ENCODE results near the gene CEP290.

Gene CEP290

DNA sequence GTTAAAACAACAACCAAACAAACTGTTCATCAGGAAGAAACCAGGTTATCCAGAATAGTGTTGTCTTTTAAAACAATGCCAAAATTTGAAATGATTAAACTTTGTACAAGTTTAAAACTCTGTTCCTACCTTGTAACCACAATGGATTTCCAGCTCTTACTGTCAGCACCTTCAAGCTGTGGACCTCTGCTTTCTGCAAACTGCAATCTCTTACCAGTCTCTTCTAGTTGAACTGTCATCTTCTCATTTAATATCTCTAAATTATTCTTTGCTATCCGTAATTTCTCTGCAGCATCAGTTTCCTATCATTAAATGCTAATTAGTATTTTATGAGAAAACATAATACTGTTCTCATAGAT, 83.2 kb downstream of the CEP290 start:
- TF ChIP-seq, protein P1, sequence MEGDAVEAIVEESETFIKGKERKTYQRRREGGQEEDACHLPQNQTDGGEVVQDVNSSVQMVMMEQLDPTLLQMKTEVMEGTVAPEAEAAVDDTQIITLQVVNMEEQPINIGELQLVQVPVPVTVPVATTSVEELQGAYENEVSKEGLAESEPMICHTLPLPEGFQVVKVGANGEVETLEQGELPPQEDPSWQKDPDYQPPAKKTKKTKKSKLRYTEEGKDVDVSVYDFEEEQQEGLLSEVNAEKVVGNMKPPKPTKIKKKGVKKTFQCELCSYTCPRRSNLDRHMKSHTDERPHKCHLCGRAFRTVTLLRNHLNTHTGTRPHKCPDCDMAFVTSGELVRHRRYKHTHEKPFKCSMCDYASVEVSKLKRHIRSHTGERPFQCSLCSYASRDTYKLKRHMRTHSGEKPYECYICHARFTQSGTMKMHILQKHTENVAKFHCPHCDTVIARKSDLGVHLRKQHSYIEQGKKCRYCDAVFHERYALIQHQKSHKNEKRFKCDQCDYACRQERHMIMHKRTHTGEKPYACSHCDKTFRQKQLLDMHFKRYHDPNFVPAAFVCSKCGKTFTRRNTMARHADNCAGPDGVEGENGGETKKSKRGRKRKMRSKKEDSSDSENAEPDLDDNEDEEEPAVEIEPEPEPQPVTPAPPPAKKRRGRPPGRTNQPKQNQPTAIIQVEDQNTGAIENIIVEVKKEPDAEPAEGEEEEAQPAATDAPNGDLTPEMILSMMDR (IDR thresholded peaks at IDR 0.05): no peak
- no peaks in the 10 kb centered on the region for H3K4me1 ChIP-seq
- H3K36me3 ChIP-seq (ENCODE audit: control insufficient read depth, insufficient read depth, low read length): no peaks in the 10 kb centered on the region
- no peaks in the 10 kb centered on the region for H3K79me2 ChIP-seq
- H3K27ac ChIP-seq: no peak overlapping the region
- H3K27me3 ChIP-seq (ENCODE audit: control insufficient read depth, insufficient read depth, low read length): no peaks in the 10 kb centered on the region
- H3K4me2 ChIP-seq (ENCODE audit: low read length): no peak overlapping the region
- no peak overlapping the region for H3K4me3 ChIP-seq (ENCODE audit: low read depth, low read length)
- H3K9ac ChIP-seq: no peak overlapping the region
- H2AFZ ChIP-seq: no peak overlapping the region
- H3K9me3 ChIP-seq (ENCODE audit: control insufficient read depth, low read length): no peaks in the 10 kb centered on the region

DNA sequence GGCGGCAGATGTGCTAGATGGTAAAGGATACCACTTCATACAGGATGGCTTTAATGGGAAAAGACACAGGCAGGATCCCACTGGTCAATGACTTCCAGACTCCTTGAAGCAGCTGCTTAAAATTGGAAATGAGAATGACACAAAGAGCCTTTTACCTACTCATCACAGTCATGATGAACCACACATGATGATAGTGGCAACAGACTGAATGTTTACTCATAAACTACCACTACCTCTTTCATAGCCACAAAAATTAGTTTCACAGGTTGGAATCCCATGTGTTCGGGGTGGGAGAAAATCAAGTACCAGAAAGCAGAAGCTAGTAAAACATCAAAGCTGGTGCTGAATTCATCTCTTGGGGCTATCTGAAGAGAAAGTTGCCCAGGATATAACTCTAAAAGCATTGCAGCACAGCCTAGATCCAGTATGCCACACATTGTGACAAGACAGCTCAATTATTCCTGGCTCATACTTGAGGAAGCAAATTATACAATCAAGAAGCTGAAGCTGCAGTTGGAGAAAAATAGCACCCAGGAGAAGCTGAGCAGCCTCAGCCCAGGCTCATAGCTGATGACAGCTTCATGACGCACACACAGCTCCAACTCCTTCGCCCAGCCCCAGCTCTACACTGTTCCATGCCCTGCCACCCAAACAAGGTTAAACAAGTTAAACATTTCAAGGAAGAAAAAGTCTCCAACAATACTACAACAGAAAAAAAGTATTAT, 83.7 kb downstream of the CEP290 start:
- no peaks in the 10 kb centered on the region for H3K79me2 ChIP-seq
- no peak overlapping the region for H3K4me2 ChIP-seq (ENCODE audit: low read length)
- no peak overlapping the region for H3K9ac ChIP-seq
- H3K36me3 ChIP-seq (ENCODE audit: control insufficient read depth, insufficient read depth, low read length): no peaks in the 10 kb centered on the region
- no peaks in the 10 kb centered on the region for H3K9me3 ChIP-seq (ENCODE audit: control insufficient read depth, low read length)
- no peak overlapping the region for H2AFZ ChIP-seq
- TF ChIP-seq, protein P1 (IDR thresholded peaks at IDR 0.05): no peak
- H3K4me1 ChIP-seq: no peaks in the 10 kb centered on the region
- H3K27me3 ChIP-seq (ENCODE audit: control insufficient read depth, insufficient read depth, low read length): no peaks in the 10 kb centered on the region
- H3K27ac ChIP-seq: no peak overlapping the region
- no peak overlapping the region for H3K4me3 ChIP-seq (ENCODE audit: low read depth, low read length)

DNA sequence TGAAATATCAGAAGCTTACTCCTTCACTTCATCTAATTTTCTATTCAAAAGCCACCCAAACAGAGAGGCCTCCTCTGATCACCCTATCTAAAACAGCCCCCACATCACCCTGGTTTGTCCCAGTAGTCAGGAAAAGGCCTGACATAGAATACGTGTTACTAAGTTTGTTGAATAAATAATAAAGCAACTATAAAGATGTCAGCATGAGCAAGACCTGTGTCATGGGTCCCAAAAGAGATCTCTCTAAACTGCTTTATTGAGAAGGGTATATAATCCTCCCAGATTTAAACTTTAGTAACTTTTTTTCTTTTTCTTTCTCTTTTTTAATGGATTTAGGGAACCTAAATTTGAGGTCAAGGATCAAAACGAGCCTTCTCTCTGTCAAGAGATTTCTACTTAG, 85.3 kb downstream of the CEP290 start:
- no peak overlapping the region for H2AFZ ChIP-seq
- TF ChIP-seq, protein P1 (IDR thresholded peaks at IDR 0.05): no peak
- H3K9me3 ChIP-seq (ENCODE audit: control insufficient read depth, low read length): no peaks in the 10 kb centered on the region
- no peaks in the 10 kb centered on the region for H3K4me1 ChIP-seq
- H3K36me3 ChIP-seq (ENCODE audit: control insufficient read depth, insufficient read depth, low read length): no peaks in the 10 kb centered on the region
- no peak overlapping the region for H3K27ac ChIP-seq
- H3K4me3 ChIP-seq (ENCODE audit: low read depth, low read length): no peak overlapping the region
- H3K4me2 ChIP-seq (ENCODE audit: low read length): no peak overlapping the region
- no peaks in the 10 kb centered on the region for H3K27me3 ChIP-seq (ENCODE audit: control insufficient read depth, insufficient read depth, low read length)
- H3K9ac ChIP-seq: no peak overlapping the region
- no peaks in the 10 kb centered on the region for H3K79me2 ChIP-seq

DNA sequence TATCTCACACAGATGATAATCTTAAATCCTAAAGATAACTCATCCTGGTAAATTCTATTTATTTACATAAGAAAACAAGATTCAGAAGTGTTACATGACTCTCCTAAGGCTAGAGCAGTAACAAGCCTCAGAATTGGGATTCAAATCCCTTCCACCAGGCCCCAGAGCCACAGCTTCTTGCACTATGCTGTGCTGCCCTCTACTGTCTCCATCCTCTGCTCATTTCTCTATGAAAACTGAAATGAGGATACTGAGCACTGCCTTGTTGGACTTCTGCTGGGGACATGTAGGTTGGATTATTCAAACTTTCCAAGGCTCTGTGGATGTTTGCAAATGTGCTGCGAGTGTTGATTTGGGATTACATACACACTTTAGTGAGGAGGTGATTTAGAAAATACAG, 89.2 kb downstream of the CEP290 start:
- no peaks in the 10 kb centered on the region for H3K27me3 ChIP-seq (ENCODE audit: control insufficient read depth, insufficient read depth, low read length)
- no peak overlapping the region for H3K4me2 ChIP-seq (ENCODE audit: low read length)
- no peak overlapping the region for H3K27ac ChIP-seq
- H3K9me3 ChIP-seq (ENCODE audit: control insufficient read depth, low read length): no peaks in the 10 kb centered on the region
- no peaks in the 10 kb centered on the region for H3K79me2 ChIP-seq
- H3K4me1 ChIP-seq: no peaks in the 10 kb centered on the region
- TF ChIP-seq, protein P1 (IDR thresholded peaks at IDR 0.05): no peak
- H3K9ac ChIP-seq: no peak overlapping the region
- H3K4me3 ChIP-seq (ENCODE audit: low read depth, low read length): no peak overlapping the region
- H3K36me3 ChIP-seq (ENCODE audit: control insufficient read depth, insufficient read depth, low read length): no peaks in the 10 kb centered on the region
- H2AFZ ChIP-seq: no peak overlapping the region

DNA sequence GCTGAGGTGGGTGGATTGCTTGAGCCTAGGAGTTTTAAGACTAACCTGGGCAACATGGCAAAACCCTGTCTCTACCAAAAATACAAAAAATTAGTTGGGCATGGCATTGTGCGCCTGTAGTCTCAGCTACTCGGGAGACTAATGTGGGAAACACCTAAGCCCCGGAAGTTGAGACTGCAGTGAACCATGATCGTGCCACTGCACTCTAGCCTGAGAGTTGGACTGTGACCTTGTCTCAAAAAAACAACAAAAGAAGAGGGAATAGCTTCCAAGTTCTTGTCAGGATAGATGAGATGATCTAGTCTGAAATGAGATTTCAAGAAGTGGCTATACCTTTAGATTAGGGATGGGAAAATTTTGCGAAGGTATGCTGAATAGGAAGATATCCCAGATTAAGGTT, 97.9 kb downstream of the CEP290 start:
- Histone ChIP-seq H3K4me1 (no peaks in the 10 kb centered on the region), H3K27ac (no peak overlapping the region), H3K4me2 (ENCODE audit: low read length) (no peak overlapping the region), H2AFZ (no peak overlapping the region), H3K36me3 (ENCODE audit: control insufficient read depth, insufficient read depth, low read length) (no peaks in the 10 kb centered on the region), H3K79me2 (no peaks in the 10 kb centered on the region), H3K9ac (no peak overlapping the region), H3K4me3 (ENCODE audit: low read depth, low read length) (no peak overlapping the region), H3K9me3 (ENCODE audit: control insufficient read depth, low read length) (no peaks in the 10 kb centered on the region), H3K27me3 (ENCODE audit: control insufficient read depth, insufficient read depth, low read length) (no peaks in the 10 kb centered on the region)
- TF ChIP-seq, protein P1 (IDR thresholded peaks at IDR 0.05): no peak

Data from parathyroid adenoma (tissue), 2 donors.